Skeletal muscle satellite cell (primary cell): ENCODE results near the gene SNIP1. TPM values are rescaled to one million over a fixed set of nuclear protein-coding genes. Genes with fewer than 3 reads are reported as not detected.
"Not testable (repeated sequence)": the region's sequence is repeated elsewhere in the genome, so short reads cannot be mapped to it uniquely, and the experiment has no call there.

Source experiments
- H3K27me3 ChIP-seq: 2 replicates; pipeline ENCODE4 v1.7.0; 2013; ENCODE audit warnings: low read length; ENCODE audit not compliant: control insufficient read depth, insufficient read depth
- H3K36me3 ChIP-seq: 2 replicates; pipeline ENCODE4 v1.7.0; 2013; ENCODE audit warnings: mild to moderate bottlenecking, control low read depth, low read length; ENCODE audit not compliant: insufficient read depth
- H3K4me1 ChIP-seq: 2 replicates; pipeline ENCODE4 v1.7.0; 2013; ENCODE audit warnings: low read length; ENCODE audit not compliant: control insufficient read depth, insufficient read depth
- H3K4me2 ChIP-seq: 2 replicates; pipeline ENCODE4 v1.7.0; 2013; ENCODE audit warnings: mild to moderate bottlenecking, low read length
- H3K4me3 ChIP-seq: 2 replicates; pipeline ENCODE4 v1.7.0; 2013; ENCODE audit warnings: low read length
- H3K9ac ChIP-seq: 2 replicates; pipeline ENCODE4 v1.7.0; 2013; ENCODE audit warnings: mild to moderate bottlenecking, low read depth, low read length, moderate library complexity
- H3K9me3 ChIP-seq: replicated peaks from 2 replicates; pipeline ENCODE4 v1.7.0; 2013; ENCODE audit warnings: mild to moderate bottlenecking, control low read depth, low read length
- total RNA-seq: library from RNA; depleted of rRNA; stranded (reverse); fragments of >200 nt; gene quantifications from 2 replicates; pipeline ENCODE4 v1.2.3, GENCODE V29; 2012; rRNA removed

The SNIP1 gene, protein sequence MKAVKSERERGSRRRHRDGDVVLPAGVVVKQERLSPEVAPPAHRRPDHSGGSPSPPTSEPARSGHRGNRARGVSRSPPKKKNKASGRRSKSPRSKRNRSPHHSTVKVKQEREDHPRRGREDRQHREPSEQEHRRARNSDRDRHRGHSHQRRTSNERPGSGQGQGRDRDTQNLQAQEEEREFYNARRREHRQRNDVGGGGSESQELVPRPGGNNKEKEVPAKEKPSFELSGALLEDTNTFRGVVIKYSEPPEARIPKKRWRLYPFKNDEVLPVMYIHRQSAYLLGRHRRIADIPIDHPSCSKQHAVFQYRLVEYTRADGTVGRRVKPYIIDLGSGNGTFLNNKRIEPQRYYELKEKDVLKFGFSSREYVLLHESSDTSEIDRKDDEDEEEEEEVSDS
- total RNA-seq = 11.6 and 15.0 TPM in 2 replicates

DNA sequence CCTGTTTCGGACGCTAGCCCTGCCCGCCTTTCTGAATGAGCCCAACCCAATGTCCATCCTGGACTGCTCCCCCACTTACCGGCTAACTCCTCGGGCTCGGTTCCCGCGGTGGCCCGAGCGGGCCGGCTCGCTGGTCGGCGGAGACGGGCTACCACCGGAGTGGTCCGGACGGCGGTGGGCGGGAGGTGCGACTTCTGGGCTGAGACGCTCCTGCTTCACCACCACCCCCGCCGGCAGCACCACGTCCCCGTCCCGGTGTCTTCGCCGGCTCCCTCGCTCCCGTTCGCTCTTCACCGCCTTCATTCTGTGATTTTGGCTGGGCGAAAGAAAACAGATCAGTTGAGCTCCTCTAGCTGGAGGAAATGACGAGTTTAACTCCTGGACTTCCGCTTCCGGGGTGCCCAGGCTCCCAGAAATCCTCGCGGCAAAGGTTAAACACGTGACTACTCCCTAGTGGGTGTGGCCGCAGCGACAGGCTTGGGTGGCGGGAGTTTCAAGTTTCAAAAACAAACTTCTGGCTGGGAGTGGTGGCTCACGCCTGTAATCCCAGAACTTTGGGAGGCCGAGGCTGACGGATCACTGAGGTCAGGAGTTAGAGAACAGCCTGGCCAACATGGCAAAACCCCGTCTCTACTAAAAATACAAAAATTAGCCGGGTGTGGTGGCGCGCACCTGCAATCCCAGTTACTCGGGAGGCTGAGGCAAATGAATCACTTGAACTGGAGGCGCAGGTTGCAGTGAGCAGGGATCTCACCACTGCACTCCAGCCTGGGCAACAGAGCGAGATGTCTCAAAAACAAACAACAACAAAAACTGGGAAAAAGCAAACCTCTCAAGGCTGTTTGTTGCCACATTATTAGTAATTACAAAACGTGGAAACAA, at the start of gene SNIP1:
Gene SNIP1 (minus strand): TSS at position 367 of the 882 bp plus-strand sequence. CDS start 64 bp downstream, at position 303.
- Histone ChIP-seq H3K4me1 (peaks cover 35% of the 10 kb centered on the region), H3K4me2 (peak within 1 kb of the TSS; percentile 86), H3K9ac (peak within 1 kb of the TSS; percentile 91), H3K9me3 (no peaks in the 10 kb centered on the region), H3K27me3 (no peaks in the 10 kb centered on the region), H3K4me3 (peak within 1 kb of the TSS; percentile 92), H3K36me3 (peaks cover 14% of the 10 kb centered on the region)

DNA sequence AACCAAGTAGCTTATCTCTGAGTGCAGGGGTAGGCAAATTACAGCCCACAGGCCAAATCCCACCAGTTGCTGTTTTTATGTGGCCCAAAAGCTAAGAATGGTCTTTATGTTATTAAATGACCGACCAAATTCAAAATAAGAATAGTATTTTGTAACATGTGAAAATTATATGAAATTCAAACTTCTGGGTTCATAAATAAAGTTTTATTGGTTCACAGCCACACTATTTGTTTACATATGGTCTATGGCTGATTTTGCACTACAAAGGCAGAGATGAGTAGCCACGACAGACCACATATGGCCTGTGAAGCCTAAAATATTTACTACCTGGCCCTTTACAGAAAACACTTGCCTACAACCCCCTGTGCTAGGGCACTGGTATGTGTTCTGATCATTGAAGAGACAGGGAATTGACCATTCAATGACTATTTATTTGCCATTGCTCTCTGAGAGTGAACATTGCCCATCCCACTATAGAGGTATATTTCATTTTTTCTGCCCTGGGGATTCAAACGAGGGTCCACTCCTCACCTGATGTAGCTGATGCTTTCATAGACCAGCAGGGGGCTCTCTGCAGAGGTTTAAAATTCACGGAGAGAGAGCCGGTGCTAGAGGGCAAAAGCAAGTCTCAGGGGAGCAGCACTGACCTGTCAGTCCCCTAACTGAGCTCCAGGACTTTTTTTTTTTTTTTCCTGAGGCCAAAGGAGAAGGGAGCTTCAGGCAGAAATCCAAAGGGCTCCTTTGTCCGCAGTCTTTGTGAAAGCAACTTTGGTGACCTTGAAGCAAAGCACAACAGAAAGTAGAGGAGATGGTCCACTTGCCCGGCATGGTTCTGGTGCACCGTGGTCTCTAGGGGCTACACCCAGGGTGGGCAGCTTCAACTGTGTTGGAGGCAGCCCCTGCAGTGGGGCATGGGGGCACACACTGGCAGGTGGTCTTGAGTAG, 48.9 kb upstream of the SNIP1 start:
- Histone ChIP-seq H3K4me2 (no peak overlapping the region), H3K4me3 (no peak overlapping the region), H3K9ac (no peak overlapping the region), H3K9me3 (no peaks in the 10 kb centered on the region), H3K27me3 (peaks cover 61% of the 10 kb centered on the region), H3K4me1 (no peaks in the 10 kb centered on the region), H3K36me3 (no peaks in the 10 kb centered on the region)

DNA sequence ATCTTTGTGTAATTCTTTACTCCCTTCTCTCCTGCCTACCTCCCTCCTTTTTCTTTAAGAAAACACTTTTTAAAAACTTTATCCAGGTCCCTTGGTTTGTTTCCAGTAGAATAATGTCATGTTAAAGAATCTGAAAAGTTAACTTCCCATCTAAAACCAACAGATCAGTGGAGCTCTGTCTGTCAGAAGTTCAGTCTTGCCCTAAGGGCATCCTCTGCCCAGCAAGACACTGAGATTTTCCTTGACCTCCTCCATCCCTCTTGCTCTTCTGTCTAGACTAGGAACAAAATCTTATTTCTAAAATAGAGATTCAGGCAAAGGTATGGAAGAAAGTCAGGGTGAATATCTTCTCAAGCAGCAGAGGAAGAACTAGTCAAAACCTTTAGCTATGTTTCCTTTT, 47.3 kb upstream of the SNIP1 start:
- no peaks in the 10 kb centered on the region for H3K9me3 ChIP-seq
- no peak overlapping the region for H3K4me3 ChIP-seq
- H3K4me1 ChIP-seq = no peaks in the 10 kb centered on the region
- H3K36me3 ChIP-seq = no peaks in the 10 kb centered on the region
- peaks cover 45% of the 10 kb centered on the region for H3K27me3 ChIP-seq
- H3K9ac ChIP-seq = no peak overlapping the region
- H3K4me2 ChIP-seq = no peak overlapping the region

DNA sequence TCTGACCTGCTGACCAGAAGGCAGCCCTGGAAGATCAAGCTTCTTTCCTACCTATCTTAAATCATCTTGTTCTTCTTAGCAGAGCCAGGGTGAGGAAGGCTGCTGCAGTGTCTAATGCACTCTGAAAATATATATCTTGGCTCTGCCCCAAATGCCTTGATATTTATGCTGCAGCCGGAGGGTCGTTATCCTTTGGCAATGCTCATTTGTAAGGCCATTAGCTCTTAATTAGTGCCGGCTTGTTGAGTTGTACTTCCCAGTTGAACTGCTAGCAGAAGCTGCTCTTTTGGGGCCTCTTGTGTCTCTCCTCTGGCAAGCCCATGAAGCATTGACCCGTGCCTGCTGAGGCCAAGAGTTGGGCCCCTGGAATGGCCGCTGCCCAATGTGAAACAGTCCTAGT, 45.8 kb upstream of the SNIP1 start:
- H3K4me3 ChIP-seq = no peak overlapping the region
- H3K27me3 ChIP-seq = peaks cover 35% of the 10 kb centered on the region
- no peaks in the 10 kb centered on the region for H3K9me3 ChIP-seq
- H3K4me2 ChIP-seq = no peak overlapping the region
- H3K36me3 ChIP-seq = no peaks in the 10 kb centered on the region
- H3K4me1 ChIP-seq = peaks cover 5% of the 10 kb centered on the region
- H3K9ac ChIP-seq = no peak overlapping the region

DNA sequence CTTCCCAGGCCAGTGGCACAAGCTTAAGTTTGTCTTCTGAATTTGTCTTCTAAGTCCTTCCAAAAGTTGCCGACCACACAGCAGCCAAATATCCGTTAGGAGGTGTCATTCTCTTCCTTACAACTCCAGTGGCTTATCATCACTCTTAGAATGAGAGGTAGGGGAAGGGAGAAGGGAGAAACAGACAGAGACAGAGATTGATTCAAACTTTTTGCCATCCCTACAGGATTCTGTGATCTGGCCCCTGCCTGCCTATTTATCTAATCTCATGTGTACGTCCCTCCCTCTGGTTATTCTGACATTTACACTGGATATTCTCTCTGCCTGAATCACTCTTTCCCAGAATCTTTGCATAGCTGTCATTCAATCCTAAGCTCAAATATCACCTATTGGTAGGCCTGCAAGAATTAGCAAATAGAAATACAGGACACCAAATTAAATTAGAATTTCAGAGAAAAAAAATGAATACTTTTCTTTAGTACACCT, 42.1 kb upstream of the SNIP1 start:
- peak overlapping the region; percentile 94 for H3K4me2 ChIP-seq
- H3K9ac ChIP-seq = peak overlapping the region; percentile 92
- no peaks in the 10 kb centered on the region for H3K9me3 ChIP-seq
- peaks cover 25% of the 10 kb centered on the region for H3K36me3 ChIP-seq
- peak overlapping the region; percentile 81 for H3K4me3 ChIP-seq
- peaks cover 18% of the 10 kb centered on the region for H3K4me1 ChIP-seq
- peaks cover 11% of the 10 kb centered on the region for H3K27me3 ChIP-seq

DNA sequence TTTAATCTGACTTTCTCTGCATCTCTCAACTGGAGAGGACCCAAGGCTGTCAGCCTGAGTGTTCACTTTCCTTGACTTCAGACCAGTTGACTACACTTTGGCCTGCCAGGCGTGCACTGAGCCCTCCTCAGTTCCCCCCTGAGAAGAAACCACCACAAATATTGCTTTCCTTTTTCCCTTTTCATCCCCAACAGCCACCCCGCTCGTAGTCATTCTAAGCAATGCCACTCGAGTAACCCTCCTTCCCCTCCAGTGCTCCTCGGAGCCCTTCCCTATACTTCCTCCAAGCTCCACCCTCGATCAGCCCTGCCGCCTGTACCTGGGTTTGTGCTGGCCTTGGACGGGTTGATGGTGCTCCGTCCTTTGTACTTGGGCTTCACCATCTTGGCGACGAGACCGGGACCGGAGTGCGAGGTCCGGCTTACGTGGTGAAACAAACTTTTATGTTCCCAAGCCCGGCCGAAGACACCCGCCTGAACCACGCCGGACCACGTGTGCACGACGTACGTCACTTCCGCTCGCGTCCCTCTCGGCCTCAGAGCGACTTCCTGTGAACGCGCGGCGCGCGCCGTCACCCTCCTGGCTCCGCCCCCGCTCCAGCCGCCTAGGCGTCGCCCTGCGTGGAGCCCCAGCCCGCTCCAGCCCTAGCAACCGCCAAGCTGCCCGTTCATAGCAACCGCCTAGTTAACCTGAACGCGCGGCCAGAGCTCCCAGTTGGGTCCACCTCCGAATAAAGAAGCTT, 41.5 kb upstream of the SNIP1 start, which contains the start of gene GNL2:
Gene GNL2 (minus strand): TSS at position 498 of the 742 bp plus-strand sequence. CDS start 115 bp downstream, at position 383.
- peaks cover 18% of the 10 kb centered on the region for H3K4me1 ChIP-seq
- H3K36me3 ChIP-seq = peaks cover 31% of the 10 kb centered on the region
- H3K9me3 ChIP-seq = no peaks in the 10 kb centered on the region
- H3K9ac ChIP-seq = peak within 1 kb of the TSS; percentile 92
- peak within 1 kb of the TSS; percentile 81 for H3K4me3 ChIP-seq
- H3K27me3 ChIP-seq = peaks cover 5% of the 10 kb centered on the region
- peak within 1 kb of the TSS; percentile 94 for H3K4me2 ChIP-seq

DNA sequence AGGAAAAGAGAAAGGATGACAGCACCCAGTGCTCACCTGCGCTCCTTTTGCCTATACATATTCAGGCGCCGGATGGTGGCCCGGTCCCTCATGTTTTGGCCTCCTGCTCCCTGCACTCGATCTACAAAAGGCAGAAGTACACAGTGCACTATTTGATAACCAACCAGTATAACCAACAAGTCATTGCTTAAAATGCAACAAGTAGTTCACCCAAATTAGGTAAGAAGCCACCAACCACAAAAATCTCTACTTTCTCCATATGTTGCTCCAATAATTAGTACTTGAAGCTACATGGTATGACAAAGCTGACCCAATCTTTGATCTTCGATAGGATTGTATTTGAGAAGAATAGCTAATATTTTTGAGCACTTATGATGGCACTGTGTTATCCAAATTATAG, 39.6 kb upstream of the SNIP1 start:
- no peaks in the 10 kb centered on the region for H3K9me3 ChIP-seq
- peak overlapping the region; percentile 94 for H3K4me2 ChIP-seq
- H3K4me3 ChIP-seq = peak overlapping the region; percentile 81
- peaks cover 18% of the 10 kb centered on the region for H3K4me1 ChIP-seq
- H3K27me3 ChIP-seq = no peaks in the 10 kb centered on the region
- H3K9ac ChIP-seq = no peak overlapping the region
- peaks cover 46% of the 10 kb centered on the region for H3K36me3 ChIP-seq

DNA sequence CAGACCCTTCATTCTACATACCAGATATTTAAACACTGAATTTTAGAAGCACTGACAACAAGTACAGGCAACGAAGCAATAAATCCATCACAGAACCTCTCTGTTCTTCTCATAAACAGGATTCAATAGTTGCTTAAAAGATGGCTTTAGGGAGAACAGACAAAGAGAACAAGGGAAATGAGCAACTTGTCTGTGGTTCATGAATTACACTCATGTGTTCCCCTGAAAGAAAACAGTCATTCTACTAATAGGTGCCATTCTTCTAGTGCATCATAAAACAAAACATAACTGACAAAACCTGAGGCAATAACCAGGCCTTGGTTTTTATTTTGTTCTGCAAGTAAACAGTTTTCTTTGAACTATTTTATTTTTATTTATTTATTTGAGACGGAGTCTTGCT, 34.8 kb upstream of the SNIP1 start:
- Histone ChIP-seq H3K4me2 (no peak overlapping the region), H3K4me3 (no peak overlapping the region), H3K36me3 (peaks cover 75% of the 10 kb centered on the region), H3K9ac (no peak overlapping the region), H3K9me3 (no peaks in the 10 kb centered on the region), H3K4me1 (peaks cover 5% of the 10 kb centered on the region), H3K27me3 (no peaks in the 10 kb centered on the region)

DNA sequence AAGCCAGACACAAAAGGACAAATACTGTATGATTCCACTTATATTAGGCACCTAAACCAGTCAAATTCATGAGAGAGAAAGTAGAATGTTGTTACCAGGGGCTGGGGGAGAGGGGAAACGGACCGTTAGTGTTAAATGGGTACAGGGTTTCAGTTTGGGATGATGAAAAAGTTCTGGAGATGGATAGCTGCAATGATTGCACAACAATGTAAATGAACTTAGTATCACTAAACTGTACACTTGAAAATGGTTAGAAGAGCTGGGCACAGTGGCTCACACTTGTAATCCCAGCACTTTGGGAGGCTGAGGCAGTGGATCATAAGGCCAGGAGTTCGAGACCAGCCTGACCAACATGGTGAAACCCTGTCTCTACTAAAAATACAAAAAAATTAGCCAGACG, 30.5 kb upstream of the SNIP1 start:
- H3K9ac ChIP-seq, H3K9me3 ChIP-seq, H3K4me3 ChIP-seq, H3K4me1 ChIP-seq, H3K4me2 ChIP-seq, H3K27me3 ChIP-seq: not testable (repeated sequence)
- peaks cover 70% of the 10 kb centered on the region for H3K36me3 ChIP-seq

DNA sequence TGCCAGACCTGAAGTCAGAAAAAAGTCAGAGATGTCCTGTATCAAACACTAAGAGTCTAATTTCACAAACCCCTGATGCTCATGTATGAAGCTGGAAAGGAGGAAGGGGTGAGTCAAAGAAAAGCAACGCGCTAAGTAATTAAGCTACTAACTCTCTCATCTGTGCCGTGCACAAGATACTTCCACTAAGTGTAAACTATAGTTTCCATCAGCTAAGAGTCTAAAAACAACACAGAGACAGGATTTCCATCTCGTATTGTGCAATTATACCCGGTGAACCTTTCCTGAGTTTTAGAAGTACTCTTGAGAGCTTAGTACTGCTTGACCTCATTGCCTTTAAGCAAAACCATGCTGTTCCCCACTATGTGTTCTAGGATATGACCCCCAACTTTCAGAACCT, 21.6 kb upstream of the SNIP1 start:
- no peaks in the 10 kb centered on the region for H3K9me3 ChIP-seq
- H3K4me2 ChIP-seq = peak overlapping the region; percentile 56
- H3K9ac ChIP-seq = peak overlapping the region; percentile 53
- peaks cover 29% of the 10 kb centered on the region for H3K4me1 ChIP-seq
- H3K36me3 ChIP-seq = peaks cover 71% of the 10 kb centered on the region
- H3K4me3 ChIP-seq = peak overlapping the region; percentile 5
- H3K27me3 ChIP-seq = no peaks in the 10 kb centered on the region
